Skeletal muscle tissue (tissue), 4 donors: ENCODE data around the gene SYTL1. TPM values are rescaled to one million over a fixed set of nuclear protein-coding genes. Genes with fewer than 3 reads are reported as not detected.
"Not testable (repeated sequence)": the region's sequence is repeated elsewhere in the genome, so short reads cannot be mapped to it uniquely, and the experiment has no call there.

Experiments used
- H3K27ac ChIP-seq: one replicate; pipeline ENCODE4 v1.7.0; 2013; ENCODE audit warnings: mild to moderate bottlenecking, low read depth, low read length, inconsistent platforms
- H3K27me3 ChIP-seq, 3 donors: one replicate each; pipeline ENCODE4 v1.7.0; 2013; ENCODE audit warnings: low read length in 3 of 3; ENCODE audit not compliant: control insufficient read depth in 3 of 3, insufficient read depth in 3 of 3
- H3K36me3 ChIP-seq, 3 donors: one replicate each; pipeline ENCODE4 v1.7.0; 2013; ENCODE audit warnings: low read length in 3 of 3; ENCODE audit not compliant: control insufficient read depth in 3 of 3, insufficient read depth in 3 of 3
- H3K4me1 ChIP-seq, 3 donors: one replicate each; pipeline ENCODE4 v1.7.0; 2013; ENCODE audit warnings: low read length in 3 of 3, mild to moderate bottlenecking in 3 of 3; ENCODE audit not compliant: control insufficient read depth in 3 of 3, insufficient read depth in 3 of 3
- H3K4me3 ChIP-seq, 3 donors: one replicate each; pipeline ENCODE4 v1.7.0; 2013; ENCODE audit warnings: low read length in 3 of 3
- H3K9ac ChIP-seq, 3 donors: one replicate each; pipeline ENCODE4 v1.7.0; 2013; ENCODE audit warnings: low read length in 3 of 3, mild to moderate bottlenecking in 3 of 3, moderate library complexity in 2 of 3, low read depth in 1 of 3
- H3K9me3 ChIP-seq, 3 donors: one replicate each; pipeline ENCODE4 v1.7.0; 2013; ENCODE audit warnings: low read length in 3 of 3; ENCODE audit not compliant: control insufficient read depth in 3 of 3
- total RNA-seq: library from RNA; depleted of rRNA; stranded (reverse); fragments of >200 nt; gene quantifications from one replicate; pipeline ENCODE4 v1.2.3, GENCODE V29; 2014
- donor health status: Osteomylitis.

The SYTL1 gene
- total RNA-seq, 1 donor from 2014 or later: under 0.01 TPM

- Histone ChIP-seq H3K4me1 (peaks cover 12 to 15% (median 13%) of the 10 kb centered on the region in 3 donors), H3K36me3 (no peaks in the 10 kb centered on the region), H3K27me3 (peaks cover 0 to 4% (median 3%) of the 10 kb centered on the region in 3 donors), H3K4me3 (no peak overlapping the region), H3K9ac (no peak overlapping the region), H3K27ac (no peak overlapping the region), H3K9me3 (no peaks in the 10 kb centered on the region)
Measured at GRCh38 chr1:27381969-27382762, 40.3 kb downstream of the SYTL1 start.

- H3K4me3 ChIP-seq: no peak within 1 kb of the TSS
- no peak within 1 kb of the TSS for H3K27ac ChIP-seq
- peaks cover 12 to 13% (median 13%) of the 10 kb centered on the region in 3 donors for H3K4me1 ChIP-seq
- H3K9ac ChIP-seq: no peak within 1 kb of the TSS
- peaks cover 0 to 4% (median 3%) of the 10 kb centered on the region in 3 donors for H3K27me3 ChIP-seq
- no peaks in the 10 kb centered on the region for H3K36me3 ChIP-seq
- no peaks in the 10 kb centered on the region for H3K9me3 ChIP-seq
Measured at GRCh38 chr1:27383039-27383605, 41.3 kb downstream of the SYTL1 start, which contains the start of gene CD164L2. TSS of gene CD164L2 (minus strand) at chr1:27383333. CDS start at chr1:27383239, 94 bp downstream.

- H3K4me1 ChIP-seq: peaks cover 12 to 15% (median 13%) of the 10 kb centered on the region in 3 donors
- H3K27ac ChIP-seq: no peak overlapping the region
- no peaks in the 10 kb centered on the region for H3K36me3 ChIP-seq
- H3K9ac ChIP-seq: no peak overlapping the region
- peaks cover 0 to 4% (median 3%) of the 10 kb centered on the region in 3 donors for H3K27me3 ChIP-seq
- no peaks in the 10 kb centered on the region for H3K9me3 ChIP-seq
- no peak overlapping the region for H3K4me3 ChIP-seq
Measured at GRCh38 chr1:27383661-27384060, 41.8 kb downstream of the SYTL1 start.

GRCh38 chr1:27384797-27385196 is 43.0 kb downstream of the SYTL1 start:
- H3K9ac ChIP-seq, H3K27ac ChIP-seq, H3K27me3 ChIP-seq, H3K36me3 ChIP-seq, H3K9me3 ChIP-seq, H3K4me3 ChIP-seq: not testable (repeated sequence)
- peaks cover 12 to 16% (median 13%) of the 10 kb centered on the region in 3 donors for H3K4me1 ChIP-seq

GRCh38 chr1:27388337-27389005 is 46.6 kb downstream of the SYTL1 start:
- H3K4me1 ChIP-seq: peaks cover 17 to 19% (median 17%) of the 10 kb centered on the region in 3 donors
- H3K36me3 ChIP-seq: no peaks in the 10 kb centered on the region
- H3K9me3 ChIP-seq: no peaks in the 10 kb centered on the region
- no peak overlapping the region for H3K27ac ChIP-seq
- no peak overlapping the region for H3K4me3 ChIP-seq
- H3K9ac ChIP-seq: peak overlapping the region in 1 of 3 donors; percentile 40
- peaks cover 0 to 2% (median 0%) of the 10 kb centered on the region in 3 donors for H3K27me3 ChIP-seq

GRCh38 chr1:27391511-27392095 is 49.8 kb downstream of the SYTL1 start:
- Histone ChIP-seq H3K9ac (peak overlapping the region in 2 of 3 donors; percentile 51 to 81), H3K4me3 (peak overlapping the region; percentile 11 to 73 (median 60)), H3K27me3 (no peaks in the 10 kb centered on the region), H3K9me3 (no peaks in the 10 kb centered on the region), H3K27ac (no peak overlapping the region), H3K36me3 (no peaks in the 10 kb centered on the region), H3K4me1 (peaks cover 17 to 27% (median 17%) of the 10 kb centered on the region in 3 donors)

GRCh38 chr1:27392096-27392777 is 50.4 kb downstream of the SYTL1 start, which contains the start of gene GPR3:
TSS of gene GPR3 (plus strand) at chr1:27392622. CDS start at chr1:27393799, 1,177 bp downstream.
- Histone ChIP-seq H3K4me1 (peaks cover 17 to 27% (median 17%) of the 10 kb centered on the region in 3 donors), H3K9me3 (no peaks in the 10 kb centered on the region), H3K27ac (no peak within 1 kb of the TSS)

GRCh38 chr1:27392778-27393635 is 51.2 kb downstream of the SYTL1 start:
- Histone ChIP-seq H3K9me3 (no peaks in the 10 kb centered on the region), H3K36me3 (no peaks in the 10 kb centered on the region), H3K4me1 (peaks cover 17 to 27% (median 17%) of the 10 kb centered on the region in 3 donors), H3K27me3 (no peaks in the 10 kb centered on the region), H3K4me3 (peak overlapping the region; percentile 14 to 73 (median 57)), H3K9ac (peak overlapping the region; percentile 43 to 81 (median 65)), H3K27ac (no peak overlapping the region)

More at GRCh38 chr1:27392096-27392777, 50.4 kb downstream of the SYTL1 start, which contains the start of gene GPR3:
- Histone ChIP-seq H3K4me3 (peak within 1 kb of the TSS; percentile 14 to 73 (median 60)), H3K9ac (peak within 1 kb of the TSS; percentile 43 to 81 (median 65)), H3K27me3 (no peaks in the 10 kb centered on the region), H3K36me3 (no peaks in the 10 kb centered on the region)
